LNCaP clone FGC (cell line): ENCODE measurements around the gene RSRC1.
A peak's percentile ranks its signal among the peaks of the same experiment; 100 is the strongest.

Source experiments
- DNase-seq: peaks from one replicate; pipeline ENCODE4 v3.0.0-alpha.2; 2011; ENCODE audit warnings: low read depth
- H3K4me3 ChIP-seq: 2 replicates; pipeline ENCODE4 v1.5.1; 2011; ENCODE audit warnings: mild to moderate bottlenecking, low read depth, low read length, control low read depth
- TF ChIP-seq, protein P1 (sequence below): IDR thresholded peaks from 2 replicates; pipeline ENCODE4 v1.5.1; 2012; ENCODE audit warnings: mild to moderate bottlenecking; ENCODE audit not compliant: control insufficient read depth, insufficient read depth; ENCODE audit errors: extremely low read depth

The RSRC1 gene

DNA sequence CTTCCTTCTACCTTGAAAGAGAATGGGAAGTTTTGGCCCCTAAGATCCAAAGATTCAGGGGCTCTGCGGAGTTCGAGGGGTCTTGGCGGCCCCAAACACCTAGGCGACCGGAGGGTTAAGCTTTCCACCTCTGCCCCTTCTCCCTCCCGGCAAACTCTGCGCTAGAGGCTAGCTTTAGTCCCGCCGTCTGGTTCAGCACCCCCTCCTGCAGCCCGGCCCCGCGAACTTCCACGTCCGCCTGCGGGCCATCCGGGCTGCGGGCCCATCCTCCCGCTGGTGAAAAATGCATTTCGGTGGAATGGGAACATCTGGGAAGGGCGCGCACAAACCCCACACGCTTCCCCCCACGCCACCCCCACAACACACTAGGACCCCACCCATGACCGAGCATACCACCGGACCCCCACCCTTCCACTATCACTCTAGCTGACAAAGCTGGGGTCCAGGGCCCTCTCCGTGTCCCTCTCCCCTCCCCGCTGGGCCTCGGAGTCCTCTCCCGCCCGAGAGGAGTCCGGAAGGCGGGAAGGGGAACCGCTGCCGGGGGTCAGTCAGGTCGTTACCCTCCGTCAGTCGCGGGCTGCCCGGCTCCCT lies 4.7 kb upstream of the RSRC1 start:
- DNase-seq, result no peak
- H3K4me3 ChIP-seq, result no peak overlapping the region
- TF ChIP-seq, protein P1, sequence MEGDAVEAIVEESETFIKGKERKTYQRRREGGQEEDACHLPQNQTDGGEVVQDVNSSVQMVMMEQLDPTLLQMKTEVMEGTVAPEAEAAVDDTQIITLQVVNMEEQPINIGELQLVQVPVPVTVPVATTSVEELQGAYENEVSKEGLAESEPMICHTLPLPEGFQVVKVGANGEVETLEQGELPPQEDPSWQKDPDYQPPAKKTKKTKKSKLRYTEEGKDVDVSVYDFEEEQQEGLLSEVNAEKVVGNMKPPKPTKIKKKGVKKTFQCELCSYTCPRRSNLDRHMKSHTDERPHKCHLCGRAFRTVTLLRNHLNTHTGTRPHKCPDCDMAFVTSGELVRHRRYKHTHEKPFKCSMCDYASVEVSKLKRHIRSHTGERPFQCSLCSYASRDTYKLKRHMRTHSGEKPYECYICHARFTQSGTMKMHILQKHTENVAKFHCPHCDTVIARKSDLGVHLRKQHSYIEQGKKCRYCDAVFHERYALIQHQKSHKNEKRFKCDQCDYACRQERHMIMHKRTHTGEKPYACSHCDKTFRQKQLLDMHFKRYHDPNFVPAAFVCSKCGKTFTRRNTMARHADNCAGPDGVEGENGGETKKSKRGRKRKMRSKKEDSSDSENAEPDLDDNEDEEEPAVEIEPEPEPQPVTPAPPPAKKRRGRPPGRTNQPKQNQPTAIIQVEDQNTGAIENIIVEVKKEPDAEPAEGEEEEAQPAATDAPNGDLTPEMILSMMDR, result no peak

DNA sequence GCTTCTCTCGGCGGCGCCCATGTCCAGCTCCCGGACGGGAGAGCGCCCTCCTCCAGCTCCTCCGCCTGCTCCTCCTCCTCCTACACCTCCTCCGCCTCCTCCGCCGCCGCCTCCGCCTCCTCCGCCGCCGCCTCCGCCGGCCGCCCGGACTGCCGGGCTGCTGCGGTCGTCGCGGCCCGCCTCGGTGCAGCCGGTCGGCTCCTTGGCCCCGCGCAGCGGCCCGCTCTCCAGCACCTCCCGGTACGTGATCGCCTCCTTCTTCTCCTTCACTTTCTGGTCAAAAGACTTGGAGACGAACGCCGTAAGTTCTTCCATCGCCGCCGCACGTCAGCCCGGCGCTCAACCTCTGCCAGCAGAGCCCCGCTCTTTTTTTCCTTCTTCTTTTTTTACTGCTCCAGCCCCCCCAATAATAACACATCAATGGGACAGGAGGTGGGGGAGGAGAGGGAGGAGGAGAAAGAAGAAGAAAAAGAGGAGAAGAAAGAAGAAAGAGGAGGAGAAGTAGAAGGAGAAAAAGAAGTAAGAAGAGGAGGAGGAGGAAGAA lies 4.1 kb upstream of the RSRC1 start:
- no peak overlapping the region for H3K4me3 ChIP-seq
- DNase-seq, result no peak

DNA sequence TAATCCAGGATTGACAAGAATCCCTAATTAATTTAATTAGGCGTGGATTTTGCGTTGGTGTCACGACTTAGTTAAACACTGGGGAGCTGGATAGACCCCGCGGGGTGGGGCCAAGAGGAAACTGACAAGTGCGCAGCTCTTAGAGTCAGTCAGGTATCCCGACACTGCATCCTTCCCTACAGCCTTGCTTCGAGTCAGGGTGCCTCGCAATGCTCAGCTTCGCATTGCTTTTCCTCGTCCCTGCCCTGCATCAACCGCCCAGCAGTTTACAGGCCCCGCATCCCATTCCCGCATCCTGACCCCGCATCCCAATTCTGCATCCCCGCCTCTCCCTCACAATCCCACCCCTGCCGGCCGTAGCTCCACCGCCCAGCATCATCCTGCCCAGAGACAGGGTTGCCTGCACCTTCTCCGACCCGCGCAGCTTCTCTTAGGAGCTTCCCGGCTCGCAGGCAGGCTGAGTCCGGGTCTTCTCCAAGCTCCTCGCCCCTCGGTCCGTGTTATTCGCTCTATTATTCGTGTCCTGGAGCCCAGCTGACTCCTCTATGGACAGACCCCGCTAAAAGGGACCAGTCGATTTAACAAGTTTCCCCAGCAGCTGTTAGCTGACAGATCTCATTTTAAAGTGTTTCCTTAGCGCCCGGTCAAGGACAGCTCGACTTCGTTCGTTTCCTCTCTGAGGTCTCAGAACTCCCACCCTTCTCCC lies 3.0 kb upstream of the RSRC1 start:
- no peak overlapping the region for H3K4me3 ChIP-seq
- no peak for DNase-seq
- TF ChIP-seq, protein P1, result no peak

More for the DNA sequence above, 4.1 kb upstream of the RSRC1 start:
- TF ChIP-seq, protein P1, result no peak

DNA sequence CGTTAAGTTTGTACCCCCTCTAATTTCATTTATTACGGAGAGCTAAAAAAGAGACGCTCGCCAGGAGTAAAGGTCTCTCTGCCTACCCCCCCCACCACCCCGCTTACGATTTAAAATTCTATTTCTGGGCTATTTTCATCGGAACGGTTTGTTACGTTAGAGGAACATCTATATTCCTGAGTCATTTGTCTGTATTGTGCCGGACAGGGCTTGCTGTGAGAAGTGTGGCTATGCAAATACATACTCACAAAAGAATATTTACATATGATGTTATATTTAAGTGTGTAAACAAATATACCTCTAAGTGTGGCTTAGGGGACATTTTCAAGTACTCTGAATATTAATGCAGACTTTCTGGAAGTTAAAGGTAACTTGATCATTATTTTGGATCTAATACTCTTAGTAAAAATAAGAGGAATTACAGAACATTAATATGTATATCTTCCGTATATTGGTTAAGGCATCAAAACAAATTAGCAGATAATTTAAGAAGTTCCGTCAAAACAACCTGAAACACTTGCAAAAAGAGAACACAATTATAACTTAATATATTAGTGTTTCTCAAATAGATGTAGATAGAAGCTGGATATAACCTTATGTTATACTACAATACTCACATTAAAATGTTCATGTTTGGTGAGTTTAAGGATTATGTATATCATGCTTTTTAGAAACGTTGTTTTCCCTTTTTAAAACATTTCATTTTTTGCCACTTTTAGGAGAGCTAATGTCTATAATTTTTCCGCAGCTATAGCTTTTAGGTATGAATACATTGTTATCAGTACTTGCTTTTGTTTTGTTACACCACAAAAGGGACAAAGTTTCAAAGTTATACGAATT lies 2.1 kb upstream of the RSRC1 start:
- H3K4me3 ChIP-seq, result no peak overlapping the region
- TF ChIP-seq, protein P1, result no peak
- DNase-seq, result no peak

DNA sequence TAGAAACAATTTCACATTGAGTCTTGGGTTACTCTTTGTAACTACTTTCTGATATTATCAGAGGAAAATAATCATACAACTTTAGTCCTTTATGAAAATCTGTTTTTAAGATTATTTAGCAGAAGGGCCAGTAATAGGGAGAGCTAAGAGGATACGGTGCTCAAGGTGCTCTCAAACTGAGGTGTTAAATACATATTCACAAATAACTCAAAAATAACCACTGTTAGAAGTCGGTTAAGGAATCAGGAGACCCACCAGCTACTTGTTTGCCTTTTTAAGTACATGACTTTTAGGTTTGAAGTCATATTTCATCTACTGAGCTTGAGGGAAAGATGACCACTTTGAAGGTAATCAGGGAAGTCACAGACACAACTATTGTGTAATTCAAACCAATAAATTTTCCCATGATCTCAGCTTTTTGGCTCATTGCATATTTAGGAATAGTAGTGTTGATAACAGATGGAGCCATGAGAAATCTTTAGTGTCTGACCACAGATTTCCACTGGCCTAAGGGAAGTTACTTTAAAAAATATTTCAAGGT lies 1.4 kb upstream of the RSRC1 start:
- DNase-seq, result no peak
- no peak overlapping the region for H3K4me3 ChIP-seq
- TF ChIP-seq, protein P1, result no peak

DNA sequence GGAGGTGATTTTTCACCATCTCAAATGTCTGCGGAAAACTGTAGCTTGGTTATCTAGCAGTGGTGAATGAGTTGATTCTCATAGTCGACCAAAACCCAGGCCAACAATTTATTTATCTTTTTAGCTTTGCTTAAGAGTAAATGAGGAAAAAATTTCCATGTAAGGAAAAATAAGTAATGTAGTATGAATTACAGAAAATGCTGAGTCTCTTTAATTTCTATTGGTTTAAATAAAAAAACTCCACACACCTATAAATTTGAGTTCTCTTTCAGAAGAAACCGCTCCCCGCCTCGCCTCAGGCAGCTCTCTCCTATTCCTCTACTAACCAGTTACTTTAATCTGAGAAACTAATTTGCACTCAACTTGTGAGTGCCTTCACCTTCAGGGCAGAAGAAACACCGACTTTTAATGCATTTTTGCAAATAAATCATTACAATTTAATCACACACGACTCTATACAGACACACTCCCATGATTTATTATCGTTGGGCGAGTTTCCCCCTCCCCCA lies 540 bp upstream of the RSRC1 start:
- H3K4me3 ChIP-seq, result peak overlapping the region; percentile 82
- DNase-seq, result no peak
- TF ChIP-seq, protein P1, result no peak
